ENCODE results near the gene ID3. TPM values are rescaled to one million over a fixed set of nuclear protein-coding genes. Genes with fewer than 3 reads are reported as not detected.

ID3 gene
- total and polyA plus RNA-seq, 12 donors, result 44.7 to 217 (median 83.4) TPM

DNA sequence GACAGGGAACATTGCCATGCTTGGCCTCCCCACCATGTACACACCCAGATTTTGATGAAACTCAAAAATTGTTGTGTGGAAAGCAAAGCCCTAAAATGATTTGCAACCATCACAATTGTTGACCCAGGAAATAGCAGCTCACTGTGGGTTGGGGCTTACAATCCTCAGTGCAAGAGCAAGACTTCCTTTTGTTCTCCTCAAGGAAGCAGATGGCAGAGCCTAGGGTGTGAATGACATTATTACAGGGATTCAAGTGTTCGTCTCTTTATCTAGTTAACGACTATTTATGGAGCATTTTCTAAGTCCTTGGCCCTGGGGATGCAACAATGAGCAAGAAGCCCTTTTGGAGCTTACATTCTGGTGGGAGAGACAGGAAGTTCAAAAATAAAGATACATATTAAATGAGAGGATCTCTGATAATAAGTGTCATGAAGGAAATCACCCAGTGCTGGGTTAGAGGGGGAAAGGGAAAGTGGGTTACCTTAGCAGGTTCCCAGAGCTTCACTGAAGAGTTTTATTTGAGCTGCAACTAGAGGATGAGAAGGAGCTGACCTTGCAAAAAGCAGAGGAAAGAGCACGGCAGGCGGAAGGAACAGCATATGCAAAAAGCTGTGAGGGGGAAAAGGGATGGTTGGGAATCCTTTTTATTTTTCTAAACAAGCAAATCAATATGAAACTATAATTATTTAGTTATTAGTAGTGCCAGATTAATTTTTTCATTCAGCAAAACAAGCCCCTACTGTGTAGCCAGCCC is 38.5 kb upstream of the ID3 start:
- Histone ChIP-seq H3K4me1 (peaks cover 0 to 44% (median 15%) of the 10 kb centered on the region in 9 donors), H3K36me3 (no peaks in the 10 kb centered on the region), H3K4me3 (no peak overlapping the region), H3K27ac (peak overlapping the region in 3 of 10 donors; percentile 6 to 40 (median 13)), H3K9me3 (no peaks in the 10 kb centered on the region), H3K27me3 (no peaks in the 10 kb centered on the region)
- TF ChIP-seq, protein P1, sequence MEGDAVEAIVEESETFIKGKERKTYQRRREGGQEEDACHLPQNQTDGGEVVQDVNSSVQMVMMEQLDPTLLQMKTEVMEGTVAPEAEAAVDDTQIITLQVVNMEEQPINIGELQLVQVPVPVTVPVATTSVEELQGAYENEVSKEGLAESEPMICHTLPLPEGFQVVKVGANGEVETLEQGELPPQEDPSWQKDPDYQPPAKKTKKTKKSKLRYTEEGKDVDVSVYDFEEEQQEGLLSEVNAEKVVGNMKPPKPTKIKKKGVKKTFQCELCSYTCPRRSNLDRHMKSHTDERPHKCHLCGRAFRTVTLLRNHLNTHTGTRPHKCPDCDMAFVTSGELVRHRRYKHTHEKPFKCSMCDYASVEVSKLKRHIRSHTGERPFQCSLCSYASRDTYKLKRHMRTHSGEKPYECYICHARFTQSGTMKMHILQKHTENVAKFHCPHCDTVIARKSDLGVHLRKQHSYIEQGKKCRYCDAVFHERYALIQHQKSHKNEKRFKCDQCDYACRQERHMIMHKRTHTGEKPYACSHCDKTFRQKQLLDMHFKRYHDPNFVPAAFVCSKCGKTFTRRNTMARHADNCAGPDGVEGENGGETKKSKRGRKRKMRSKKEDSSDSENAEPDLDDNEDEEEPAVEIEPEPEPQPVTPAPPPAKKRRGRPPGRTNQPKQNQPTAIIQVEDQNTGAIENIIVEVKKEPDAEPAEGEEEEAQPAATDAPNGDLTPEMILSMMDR (IDR thresholded peaks at IDR 0.05), result no peak
- intact Hi-C loops (cut with DNase I), result loop anchor here in 1 of 10 donors (2.0 kb wide), 1 partner anchor 33 kb away; no protein-coding TSS in a partner anchor
- DNase-seq (no peak), ATAC-seq (peak in 2 of 8 donors; percentile 20 to 25)
- 47 to 48% methylated on average over 4 of the region's 4 CpGs for WGBS, 2 donors

DNA sequence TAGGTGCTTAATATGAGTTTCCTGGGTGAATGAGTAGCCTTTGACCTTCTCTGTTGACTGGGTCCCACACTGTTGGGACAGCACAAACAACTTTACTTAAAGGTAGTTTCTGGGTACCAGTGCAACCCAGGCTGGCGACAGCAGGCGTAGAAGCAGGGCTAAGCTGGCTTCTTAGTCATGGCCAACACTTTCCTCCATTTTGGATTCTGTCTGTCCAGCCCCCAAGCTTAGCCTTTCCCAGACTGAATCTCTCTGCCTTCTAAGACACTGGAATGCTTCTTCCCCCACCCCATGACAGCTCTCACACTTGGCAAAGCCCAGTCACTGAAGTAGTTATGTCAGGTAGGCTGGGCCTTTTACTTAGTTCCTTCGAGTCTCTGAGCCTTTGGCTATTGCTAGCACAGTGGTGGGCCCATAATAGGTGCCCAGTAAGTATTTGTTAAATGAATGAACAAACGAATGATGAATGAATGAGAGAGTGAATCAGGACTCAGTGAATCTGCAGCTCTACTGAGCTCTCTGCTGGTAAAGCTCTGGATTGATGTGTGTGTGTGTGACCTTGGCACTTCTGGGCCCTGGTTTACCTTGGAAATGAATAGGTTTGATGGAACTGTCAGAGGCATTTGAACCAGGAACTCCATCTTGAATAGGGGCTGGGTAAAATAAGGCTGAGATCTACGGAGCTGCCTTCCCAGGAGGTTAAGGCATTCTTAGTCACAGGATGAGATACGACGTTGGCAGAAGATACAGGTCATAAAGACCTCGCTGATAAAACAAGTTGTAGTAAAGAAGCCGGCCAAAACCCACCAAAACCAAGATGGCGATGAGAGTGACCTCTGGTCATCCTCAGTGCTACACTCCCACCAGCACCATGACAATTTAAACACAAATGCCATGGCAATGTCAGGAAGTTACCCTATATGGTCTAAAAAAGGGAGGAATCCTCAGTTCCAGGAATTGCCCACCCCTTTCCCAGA is 37.4 kb upstream of the ID3 start:
- H3K36me3 ChIP-seq, result no peaks in the 10 kb centered on the region
- 81 to 87% methylated on average over 10 of the region's 10 CpGs for WGBS, 2 donors
- DNase-seq (no peak), ATAC-seq (no peak)
- TF ChIP-seq, protein P1 (IDR thresholded peaks at IDR 0.05), result no peak
- no peak overlapping the region for H3K4me3 ChIP-seq
- peak overlapping the region in 1 of 10 donors; percentile 14 for H3K27ac ChIP-seq
- H3K9me3 ChIP-seq, result no peaks in the 10 kb centered on the region
- H3K27me3 ChIP-seq, result no peaks in the 10 kb centered on the region
- H3K4me1 ChIP-seq, result peaks cover 0 to 52% (median 22%) of the 10 kb centered on the region in 9 donors
- intact Hi-C loops (cut with DNase I), result loop anchor here in 1 of 10 donors (2.0 kb wide), 1 partner anchor 34 kb away; no protein-coding TSS in a partner anchor

DNA sequence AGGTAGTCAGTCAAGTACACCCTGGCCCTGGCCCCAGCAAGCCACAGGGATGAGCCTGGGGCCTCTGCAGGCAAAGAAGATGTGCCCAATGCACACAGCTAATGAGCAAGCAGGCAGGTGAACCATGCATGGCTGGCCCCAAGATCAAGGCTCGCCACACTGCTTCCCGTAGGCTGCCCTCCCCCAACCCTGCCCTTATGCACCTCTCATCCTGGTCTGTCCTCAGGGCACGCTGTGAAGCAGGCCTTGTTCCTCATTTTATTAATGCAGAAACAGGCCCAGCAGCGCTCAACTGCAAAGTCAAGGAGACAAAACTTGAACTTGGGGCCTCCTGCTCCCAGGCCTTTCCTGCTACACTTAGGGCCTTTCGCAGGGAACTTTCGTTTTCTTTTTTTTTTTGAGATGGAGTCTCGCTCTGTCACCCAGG is 35.6 kb upstream of the ID3 start:
- Histone ChIP-seq H3K4me3 (no peak overlapping the region), H3K27ac (no peak overlapping the region), H3K27me3 (no peaks in the 10 kb centered on the region), H3K4me1 (peaks cover 0 to 56% (median 25%) of the 10 kb centered on the region in 9 donors), H3K9me3 (no peaks in the 10 kb centered on the region), H3K36me3 (no peaks in the 10 kb centered on the region)
- intact Hi-C loops (cut with DNase I), result loop anchor here in 2 of 10 donors (5.0 kb wide), 1 partner anchor 37 kb away; no protein-coding TSS in a partner anchor
- TF ChIP-seq, protein P1 (IDR thresholded peaks at IDR 0.05), result no peak
- 90 to 95% methylated on average over 7 of the region's 7 CpGs for WGBS, 2 donors
- DNase-seq (no peak), ATAC-seq (no peak)
